ENCODE data around the gene CFAP52. TPM values are rescaled to one million over a fixed set of nuclear protein-coding genes. Genes with fewer than 3 reads are reported as not detected.

The CFAP52 gene
- total RNA-seq, 5 donors from 2014 or later (not counting 1 experiment from before 2014, with no cell fraction given) = not detected

DNA sequence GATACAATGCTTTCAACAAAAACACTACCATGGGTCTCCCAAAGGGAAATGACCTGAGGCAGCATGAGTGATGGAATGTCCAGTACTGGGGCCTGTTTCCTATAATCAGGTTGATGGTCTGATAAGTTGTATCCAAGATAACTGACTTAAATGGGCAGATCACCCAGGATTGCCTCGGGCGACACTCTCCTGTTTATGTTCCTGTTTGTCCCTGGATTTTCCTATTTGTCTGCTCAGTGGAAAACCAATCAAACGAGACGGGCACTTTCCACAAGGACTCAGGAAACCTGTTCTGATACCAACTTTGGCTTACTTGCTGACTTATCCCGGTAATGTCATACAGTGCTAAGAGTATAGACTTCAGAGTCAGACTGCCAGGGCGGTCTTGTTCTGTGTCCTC, 96.2 kb downstream of the CFAP52 start:
- peaks cover 13 to 26% of the 10 kb centered on the region in 2 donors for H3K27me3 Mint-ChIP-seq
- CTCF ChIA-PET = no interaction called here
- H3K27ac Mint-ChIP-seq = no peak overlapping the region
- no peaks in the 10 kb centered on the region for H3K36me3 Mint-ChIP-seq
- no peaks in the 10 kb centered on the region for H3K36me3 ChIP-seq (ENCODE audit: control insufficient read depth in 2 of 2, extremely low read depth in 1 of 2, insufficient read depth in 1 of 2, low read length in 1 of 2)
- H3K27me3 ChIP-seq (replicated peaks in 1 of 2; ENCODE audit: control insufficient read depth in 2 of 2, extremely low read depth in 1 of 2, insufficient read depth in 2 of 2, low read length in 1 of 2) = peaks cover 2 to 8% of the 10 kb centered on the region in 2 experiments
- H3K9me3 Mint-ChIP-seq = no peaks in the 10 kb centered on the region
- POLR2A ChIA-PET = no interaction called here
- DNase-seq = no peak
- ATAC-seq (replicated peaks in 1 of 4) = no peak
- H3K4me3 Mint-ChIP-seq = no peak overlapping the region
- H3K4me1 Mint-ChIP-seq = peaks cover 0 to 4% (median under 1%) of the 10 kb centered on the region in 3 donors
- 85% methylated on average over 6 of the region's 6 CpGs for WGBS (ENCODE audit: insufficient coverage)
- H3K4me1 ChIP-seq (ENCODE audit: control insufficient read depth in 1 of 2, extremely low read depth in 1 of 2, insufficient read depth in 2 of 2, low read length in 2 of 2) = no peaks in the 10 kb centered on the region
- no peaks in the 10 kb centered on the region for H3K9me3 ChIP-seq
- H3K27ac ChIP-seq (ENCODE audit: low read length) = no peak overlapping the region
- H3K4me3 ChIP-seq (ENCODE audit: control insufficient read depth in 1 of 2, extremely low read depth in 1 of 2, low read length in 1 of 2) = no peak overlapping the region

DNA sequence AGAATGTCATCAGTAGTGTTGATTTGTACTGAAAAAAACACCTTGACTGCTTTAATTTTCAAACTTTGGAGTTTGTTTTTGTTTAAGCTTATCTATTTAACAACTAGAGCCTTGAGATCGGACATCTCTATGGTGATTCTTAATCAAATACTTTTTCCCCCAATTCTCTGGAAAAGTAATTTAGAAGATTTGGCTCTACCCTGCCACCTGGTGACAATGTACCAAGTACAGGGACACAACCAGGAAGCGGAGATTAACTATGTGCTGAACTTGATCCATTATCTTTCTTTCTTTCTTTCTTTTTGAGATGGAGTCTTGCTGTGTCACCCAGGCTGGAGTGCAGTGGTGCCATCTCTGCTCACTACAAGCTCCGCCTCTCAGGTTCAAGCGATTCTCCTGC, 99.6 kb downstream of the CFAP52 start:
- ChIA-PET POLR2A (interaction anchor here in 1 of 2 donors (0.6 kb wide), 1 partner anchor 15 kb away, joined by 3 read pairs; no protein-coding TSS in a partner anchor), CTCF (no interaction called here)
- peaks cover 2 to 8% of the 10 kb centered on the region in 2 donors for H3K27me3 Mint-ChIP-seq
- DNase-seq (no peak), ATAC-seq (replicated peaks in 1 of 4) (no peak)
- no peak overlapping the region for H3K4me3 ChIP-seq (ENCODE audit: control insufficient read depth in 1 of 2, extremely low read depth in 1 of 2, low read length in 1 of 2)
- H3K4me3 Mint-ChIP-seq = no peak overlapping the region
- H3K4me1 ChIP-seq (ENCODE audit: control insufficient read depth in 1 of 2, extremely low read depth in 1 of 2, insufficient read depth in 2 of 2, low read length in 2 of 2) = no peaks in the 10 kb centered on the region
- H3K9me3 Mint-ChIP-seq = peaks cover 5 to 11% (median 11%) of the 10 kb centered on the region in 3 donors
- no peak overlapping the region for H3K27ac ChIP-seq (ENCODE audit: low read length)
- no peaks in the 10 kb centered on the region for H3K36me3 ChIP-seq (ENCODE audit: control insufficient read depth in 2 of 2, extremely low read depth in 1 of 2, insufficient read depth in 1 of 2, low read length in 1 of 2)
- H3K36me3 Mint-ChIP-seq = peaks cover 6% of the 10 kb centered on the region
- H3K4me1 Mint-ChIP-seq = no peaks in the 10 kb centered on the region
- H3K27ac Mint-ChIP-seq = no peak overlapping the region
- peaks cover 2% of the 10 kb centered on the region in 2 experiments for H3K27me3 ChIP-seq (replicated peaks in 1 of 2; ENCODE audit: control insufficient read depth in 2 of 2, extremely low read depth in 1 of 2, insufficient read depth in 2 of 2, low read length in 1 of 2)
- H3K9me3 ChIP-seq = no peaks in the 10 kb centered on the region
- WGBS (ENCODE audit: insufficient coverage) = 100% methylated on average over 1 of the region's 4 CpGs

DNA sequence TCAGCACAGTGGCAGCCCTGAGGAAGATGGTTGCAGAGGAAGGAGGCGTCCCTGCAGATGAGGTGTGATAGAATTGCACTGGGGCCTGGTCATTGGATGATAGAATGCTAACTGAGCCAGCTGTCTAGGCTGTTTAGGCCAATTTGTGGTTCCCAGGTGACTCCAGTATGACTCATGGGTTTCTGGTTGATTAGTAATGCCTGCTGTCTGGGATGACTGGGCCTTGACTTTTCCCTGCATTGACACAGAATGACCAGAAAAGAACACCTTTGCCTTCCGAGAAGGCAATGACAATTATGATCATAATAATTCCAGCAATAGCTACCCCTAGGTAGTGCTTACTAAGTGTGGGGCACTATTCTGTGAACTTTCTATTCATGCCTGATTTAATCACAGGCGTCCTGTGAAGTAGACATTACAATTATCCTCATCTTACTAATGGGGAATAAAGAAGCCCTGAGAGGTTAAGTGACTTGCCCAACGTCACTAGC, 100.4 kb downstream of the CFAP52 start:
- no peak for DNase-seq
- H3K27ac ChIP-seq (ENCODE audit: low read length) = no peak overlapping the region
- Mint-ChIP-seq H3K27me3 (peaks cover 2 to 8% of the 10 kb centered on the region in 2 donors), H3K4me3 (no peak overlapping the region), H3K36me3 (peaks cover 6% of the 10 kb centered on the region), H3K9me3 (peaks cover 5 to 11% (median 11%) of the 10 kb centered on the region in 3 donors), H3K27ac (no peak overlapping the region), H3K4me1 (no peaks in the 10 kb centered on the region)
- H3K36me3 ChIP-seq (ENCODE audit: control insufficient read depth in 2 of 2, extremely low read depth in 1 of 2, insufficient read depth in 1 of 2, low read length in 1 of 2) = no peaks in the 10 kb centered on the region
- H3K4me1 ChIP-seq (ENCODE audit: control insufficient read depth in 1 of 2, extremely low read depth in 1 of 2, insufficient read depth in 2 of 2, low read length in 2 of 2) = no peaks in the 10 kb centered on the region
- no peaks in the 10 kb centered on the region for H3K9me3 ChIP-seq
- ChIA-PET CTCF (no interaction called here), POLR2A (no interaction called here)
- H3K27me3 ChIP-seq (replicated peaks in 1 of 2; ENCODE audit: control insufficient read depth in 2 of 2, extremely low read depth in 1 of 2, insufficient read depth in 2 of 2, low read length in 1 of 2) = peaks cover 2% of the 10 kb centered on the region in 2 experiments
- 89% methylated on average over 1 of the region's 4 CpGs for WGBS (ENCODE audit: insufficient coverage)
- ATAC-seq (replicated peaks in 1 of 4) = no peak
- H3K4me3 ChIP-seq (ENCODE audit: control insufficient read depth in 1 of 2, extremely low read depth in 1 of 2, low read length in 1 of 2) = no peak overlapping the region

DNA sequence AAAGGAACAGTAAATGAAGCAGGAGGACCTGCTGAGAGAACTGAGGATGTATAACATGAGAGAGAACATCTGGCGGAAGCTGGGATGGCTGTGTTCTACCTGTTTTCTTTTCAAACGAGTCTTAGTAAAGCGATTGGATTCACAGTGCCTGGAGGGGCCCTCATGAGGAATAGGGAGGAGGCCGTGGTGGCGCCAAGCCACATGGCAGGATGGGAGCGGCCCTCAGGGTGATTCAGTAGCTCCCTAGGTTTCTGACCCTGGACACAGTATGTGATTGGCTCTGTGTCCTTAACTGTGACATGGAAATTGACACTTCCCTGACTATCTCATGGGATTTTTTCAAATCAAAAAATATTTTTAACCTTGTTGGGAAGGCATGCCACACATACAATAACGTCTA, 101.0 kb downstream of the CFAP52 start:
- Histone ChIP-seq H3K4me3 (ENCODE audit: control insufficient read depth in 1 of 2, extremely low read depth in 1 of 2, low read length in 1 of 2) (no peak overlapping the region), H3K4me1 (ENCODE audit: control insufficient read depth in 1 of 2, extremely low read depth in 1 of 2, insufficient read depth in 2 of 2, low read length in 2 of 2) (no peaks in the 10 kb centered on the region), H3K27me3 (replicated peaks in 1 of 2; ENCODE audit: control insufficient read depth in 2 of 2, extremely low read depth in 1 of 2, insufficient read depth in 2 of 2, low read length in 1 of 2) (peaks cover 0 to 2% of the 10 kb centered on the region in 2 experiments), H3K27ac (ENCODE audit: low read length) (no peak overlapping the region), H3K9me3 (no peaks in the 10 kb centered on the region), H3K36me3 (ENCODE audit: control insufficient read depth in 2 of 2, extremely low read depth in 1 of 2, insufficient read depth in 1 of 2, low read length in 1 of 2) (no peaks in the 10 kb centered on the region)
- Mint-ChIP-seq H3K27me3 (peaks cover 2 to 8% of the 10 kb centered on the region in 2 donors), H3K4me1 (no peaks in the 10 kb centered on the region), H3K36me3 (peaks cover 6% of the 10 kb centered on the region), H3K27ac (no peak overlapping the region), H3K4me3 (no peak overlapping the region), H3K9me3 (peaks cover 5 to 11% (median 11%) of the 10 kb centered on the region in 3 donors)
- POLR2A ChIA-PET = no interaction called here
- 81% methylated on average over 5 of the region's 7 CpGs for WGBS (ENCODE audit: insufficient coverage)
- DNase-seq (no peak), ATAC-seq (replicated peaks in 1 of 4) (no peak)
- CTCF ChIA-PET = no interaction called here

- ChIA-PET POLR2A (no interaction called here), CTCF (no interaction called here)
- H3K27ac Mint-ChIP-seq = no peak overlapping the region
- WGBS (ENCODE audit: insufficient coverage) = 83% methylated on average over 2 of the region's 4 CpGs
- peaks cover 2 to 8% of the 10 kb centered on the region in 2 donors for H3K27me3 Mint-ChIP-seq
- no peaks in the 10 kb centered on the region for H3K9me3 ChIP-seq
- no peaks in the 10 kb centered on the region for H3K4me1 Mint-ChIP-seq
- DNase-seq (no peak), ATAC-seq (replicated peaks in 1 of 4) (no peak)
- H3K27me3 ChIP-seq (replicated peaks in 1 of 2; ENCODE audit: control insufficient read depth in 2 of 2, extremely low read depth in 1 of 2, insufficient read depth in 2 of 2, low read length in 1 of 2) = peaks cover 0 to 2% of the 10 kb centered on the region in 2 experiments
- no peak overlapping the region for H3K4me3 Mint-ChIP-seq
- H3K4me1 ChIP-seq (ENCODE audit: control insufficient read depth in 1 of 2, extremely low read depth in 1 of 2, insufficient read depth in 2 of 2, low read length in 2 of 2) = no peaks in the 10 kb centered on the region
- peaks cover 5 to 11% (median 11%) of the 10 kb centered on the region in 3 donors for H3K9me3 Mint-ChIP-seq
- H3K27ac ChIP-seq (ENCODE audit: low read length) = no peak overlapping the region
- H3K4me3 ChIP-seq (ENCODE audit: control insufficient read depth in 1 of 2, extremely low read depth in 1 of 2, low read length in 1 of 2) = no peak overlapping the region
- no peaks in the 10 kb centered on the region for H3K36me3 ChIP-seq (ENCODE audit: control insufficient read depth in 2 of 2, extremely low read depth in 1 of 2, insufficient read depth in 1 of 2, low read length in 1 of 2)
- peaks cover 6% of the 10 kb centered on the region for H3K36me3 Mint-ChIP-seq
Measured at GRCh38 chr17:9677896-9678295, 101.5 kb downstream of the CFAP52 start.

DNA sequence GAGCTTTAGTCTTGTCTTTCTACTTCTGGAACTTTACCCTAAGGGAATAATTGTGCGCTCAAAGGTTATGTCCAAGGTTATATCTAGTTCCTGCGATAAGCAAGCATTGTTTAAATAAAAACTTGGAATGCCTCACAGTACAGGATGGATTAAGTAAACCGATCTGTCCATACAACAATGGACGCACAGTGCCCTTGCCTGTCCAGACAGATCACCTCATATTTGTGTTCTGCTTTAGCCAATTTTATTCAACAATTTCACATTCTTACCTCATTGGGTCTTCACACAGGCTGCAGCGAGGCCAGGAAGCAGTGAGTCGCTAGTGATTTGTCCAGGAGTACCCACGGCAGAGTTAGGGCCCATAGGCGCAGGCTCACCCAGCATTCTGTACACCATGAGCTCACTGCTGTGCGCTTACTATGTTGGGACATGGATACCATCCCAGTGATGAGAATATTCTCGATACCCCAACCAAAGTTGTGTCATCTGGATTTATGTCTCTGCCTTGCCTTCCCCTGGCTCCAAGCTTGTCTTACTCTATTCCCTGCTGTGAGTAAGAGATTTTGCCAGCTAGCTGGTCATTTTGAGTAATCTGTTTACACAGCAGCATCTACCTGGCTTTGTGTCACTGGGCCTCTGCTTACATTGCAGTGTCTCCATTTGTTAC, 108.6 kb downstream of the CFAP52 start:
- Mint-ChIP-seq H3K27ac (no peak overlapping the region), H3K4me3 (no peak overlapping the region), H3K27me3 (peaks cover 0 to 2% of the 10 kb centered on the region in 2 donors), H3K9me3 (peaks cover 6 to 7% (median 7%) of the 10 kb centered on the region in 3 donors), H3K36me3 (peaks cover 5% of the 10 kb centered on the region), H3K4me1 (no peaks in the 10 kb centered on the region)
- ChIA-PET CTCF (no interaction called here), POLR2A (no interaction called here)
- Histone ChIP-seq H3K36me3 (ENCODE audit: control insufficient read depth in 2 of 2, extremely low read depth in 1 of 2, insufficient read depth in 1 of 2, low read length in 1 of 2) (no peaks in the 10 kb centered on the region), H3K27ac (ENCODE audit: low read length) (no peak overlapping the region), H3K4me1 (ENCODE audit: control insufficient read depth in 1 of 2, extremely low read depth in 1 of 2, insufficient read depth in 2 of 2, low read length in 2 of 2) (no peaks in the 10 kb centered on the region), H3K27me3 (replicated peaks in 1 of 2; ENCODE audit: control insufficient read depth in 2 of 2, extremely low read depth in 1 of 2, insufficient read depth in 2 of 2, low read length in 1 of 2) (no peaks in the 10 kb centered on the region), H3K9me3 (no peaks in the 10 kb centered on the region), H3K4me3 (ENCODE audit: control insufficient read depth in 1 of 2, extremely low read depth in 1 of 2, low read length in 1 of 2) (no peak overlapping the region)
- DNase-seq (no peak), ATAC-seq (replicated peaks in 1 of 4) (no peak)
- WGBS (ENCODE audit: insufficient coverage) = 84% methylated on average over 10 of the region's 10 CpGs

Measured in T-cell (primary cell).